PC-3 (cell line): Measurements from ENCODE around the gene ACAD10. TPM values are rescaled to one million over a fixed set of nuclear protein-coding genes. Genes with fewer than 3 reads are reported as not detected.

Source experiments
- ATAC-seq: fragments of 200-7000 bp; cut with Tn5 transposase; 2 replicates; pipeline ENCODE4 v1.9.1; 2020; ENCODE audit warnings: mild to moderate bottlenecking, moderate library complexity
- BruUV-seq: library from RNA; stranded (reverse); fragments of 400-500 nt; replicated peaks from 2 replicates; lab custom pipeline; 2021; lab: Mats Ljungman, UMichigan
- CTCF ChIA-PET: fragments of 300-600 bp; sonication (Branson Sonifier 250); formaldehyde crosslinking; loops from one replicate; lab custom pipeline; 2022; ENCODE audit warnings: antibody characterized with exemption; lab: Charles Lee
- POLR2A ChIA-PET: fragments of 300-600 bp; sonication (Branson Sonifier 250); formaldehyde crosslinking; loops from one replicate; lab custom pipeline; 2022; ENCODE audit warnings: antibody characterized with exemption; ENCODE audit not compliant: unreplicated experiment; lab: Charles Lee
- DNase-seq: peaks from one replicate; pipeline ENCODE4 v3.0.0-alpha.2; 2015
- H2AFZ ChIP-seq: fragments of 300-600 bp; sonication (generic); 2 replicates; pipeline ENCODE4 v1.6.0; 2016; ENCODE audit warnings: antibody characterized with exemption, low read length
- H3F3A ChIP-seq: fragments of 300-600 bp; sonication (generic); one replicate; pipeline ENCODE4 v1.6.0; 2017; ENCODE audit warnings: antibody characterized with exemption, low read length, control low read depth, mild to moderate bottlenecking; ENCODE audit not compliant: unreplicated experiment
- H3K27ac ChIP-seq: fragments of 300-600 bp; sonication (generic); 2 replicates; pipeline ENCODE4 v1.5.1; 2016; ENCODE audit warnings: mild to moderate bottlenecking, low read length
- H3K27me3 ChIP-seq: fragments of 300-600 bp; sonication (generic); 2 replicates; pipeline ENCODE4 v1.6.1; 2016; ENCODE audit warnings: low read length, mixed read lengths
- H3K36me3 ChIP-seq: fragments of 300-600 bp; sonication (generic); 2 replicates; pipeline ENCODE4 v1.6.1; 2016; ENCODE audit warnings: low read depth, mixed run types, low read length, mixed read lengths
- H3K4me1 ChIP-seq: fragments of 300-600 bp; sonication (generic); 2 replicates; pipeline ENCODE4 v1.5.1; 2016; ENCODE audit warnings: low read length; ENCODE audit not compliant: insufficient read depth
- H3K4me2 ChIP-seq: fragments of 300-600 bp; sonication (generic); 2 replicates; pipeline ENCODE4 v1.6.0; 2016; ENCODE audit warnings: low read length
- H3K4me3 ChIP-seq: fragments of 300-600 bp; sonication (generic); 2 replicates; pipeline ENCODE4 v1.5.1; 2016; ENCODE audit warnings: mild to moderate bottlenecking, low read length, mixed read lengths
- H3K79me2 ChIP-seq: fragments of 300-600 bp; sonication (generic); 2 replicates; pipeline ENCODE4 v1.6.1; 2017; ENCODE audit warnings: low read length, mixed read lengths
- H3K9ac ChIP-seq: fragments of 300-600 bp; sonication (generic); 2 replicates; pipeline ENCODE4 v1.6.0; 2016; ENCODE audit warnings: mild to moderate bottlenecking, low read length
- H3K9me2 ChIP-seq: fragments of 300-600 bp; sonication (generic); replicated peaks from 2 replicates; pipeline ENCODE4 v1.6.1; 2016; ENCODE audit warnings: mixed run types, low read length, mixed read lengths
- H3K9me3 ChIP-seq: fragments of 300-600 bp; sonication (generic); 2 replicates; pipeline ENCODE4 v1.6.1; 2016; ENCODE audit warnings: low read length, mixed read lengths
- H4K20me1 ChIP-seq: fragments of 300-600 bp; sonication (generic); 2 replicates; pipeline ENCODE4 v1.6.1; 2016; ENCODE audit warnings: low read length, mixed read lengths
- CTCF ChIP-seq: fragments of 300-600 bp; sonication (generic); conservative IDR thresholded peaks from 2 replicates; pipeline ENCODE4 v1.5.1; 2017; ENCODE audit warnings: antibody characterized with exemption, low read depth, mild to moderate bottlenecking, low read length
- EZH2 ChIP-seq: fragments of 300-600 bp; sonication (generic); IDR thresholded peaks from one replicate; pipeline ENCODE4 v1.6.1; 2017; ENCODE audit warnings: antibody characterized with exemption, mild to moderate bottlenecking, low read length; ENCODE audit not compliant: unreplicated experiment
- EZH2phosphoT487 ChIP-seq: fragments of 300-600 bp; sonication (generic); IDR thresholded peaks from 2 replicates; pipeline ENCODE4 v1.6.1; 2018; ENCODE audit warnings: mild to moderate bottlenecking, antibody characterized with exemption, low read length, borderline replicate concordance
- intact Hi-C: fragments of 100-400 bp; cut with micrococcal nuclease; formaldehyde crosslinking; loops from 2 replicates; pipeline ENCODE4 v1.9.0; 2023
- total RNA-seq: library from RNA; depleted of rRNA; stranded (reverse); fragments of >200 nt; gene quantifications from 2 replicates; pipeline ENCODE4 v1.2.3, GENCODE V29; 2014

The ACAD10 gene
- total RNA-seq, 1 experiment from 2014 or later: 27.4 TPM

GRCh38 chr12:111754671-111755070 is 68.8 kb downstream of the ACAD10 start:
- Histone ChIP-seq H3K4me2 (no peak overlapping the region), H3K27me3 (no peaks in the 10 kb centered on the region), H3K4me1 (no peaks in the 10 kb centered on the region), H3K36me3 (0 out of 2 replicates have a peak, but pooled peaks cover 8% of the 10 kb centered on the region), H3K9me2 (no peaks in the 10 kb centered on the region), H4K20me1 (no peaks in the 10 kb centered on the region), H3K27ac (no peak overlapping the region), H3K79me2 (no peaks in the 10 kb centered on the region), H3F3A (no peaks in the 10 kb centered on the region), H3K9me3 (no peaks in the 10 kb centered on the region), H3K4me3 (no peak overlapping the region), H3K9ac (no peak overlapping the region), H2AFZ (no peak overlapping the region)
- DNase-seq: no peak
- CTCF ChIA-PET: no interaction called here
- BruUV-seq: no TSS peak
- intact Hi-C loops: no loop called here
- ATAC-seq: no peak
- TF ChIP-seq CTCF (no peak), EZH2phosphoT487 (no peak), EZH2 (no peak)
- POLR2A ChIA-PET: no interaction called here

- Histone ChIP-seq H3K4me1 (no peaks in the 10 kb centered on the region), H3K4me2 (no peak overlapping the region), H3K9me3 (no peaks in the 10 kb centered on the region), H3K79me2 (no peaks in the 10 kb centered on the region), H3K9ac (no peak overlapping the region), H3K27ac (no peak overlapping the region), H3K9me2 (no peaks in the 10 kb centered on the region), H3K4me3 (no peak overlapping the region), H4K20me1 (no peaks in the 10 kb centered on the region), H2AFZ (no peak overlapping the region), H3K36me3 (0 out of 2 replicates have a peak, but pooled peaks cover 3% of the 10 kb centered on the region), H3K27me3 (no peaks in the 10 kb centered on the region), H3F3A (no peaks in the 10 kb centered on the region)
- intact Hi-C loops: no loop called here
- ChIA-PET CTCF (no interaction called here), POLR2A (no interaction called here)
- no peak for DNase-seq
- TF ChIP-seq EZH2: no peak
- TF ChIP-seq CTCF: no peak
- no peak for TF ChIP-seq EZH2phosphoT487
- BruUV-seq: no TSS peak
- no peak for ATAC-seq
Measured at GRCh38 chr12:111756196-111756595, 70.3 kb downstream of the ACAD10 start.

- Histone ChIP-seq H3K27ac (no peak overlapping the region), H3K4me1 (no peaks in the 10 kb centered on the region), H3K9me3 (no peaks in the 10 kb centered on the region), H3K79me2 (no peaks in the 10 kb centered on the region), H3K27me3 (no peaks in the 10 kb centered on the region), H3K4me3 (no peak overlapping the region), H3F3A (no peaks in the 10 kb centered on the region), H3K4me2 (no peak overlapping the region), H2AFZ (no peak overlapping the region), H3K36me3 (0 out of 2 replicates have a peak, but pooled peaks cover 3% of the 10 kb centered on the region), H3K9ac (no peak overlapping the region), H4K20me1 (no peaks in the 10 kb centered on the region), H3K9me2 (no peaks in the 10 kb centered on the region)
- ChIA-PET CTCF (no interaction called here), POLR2A (no interaction called here)
- DNase-seq (no peak), ATAC-seq (no peak)
- intact Hi-C loops: no loop called here
- BruUV-seq: no TSS peak
- no peak for TF ChIP-seq EZH2
- TF ChIP-seq CTCF: no peak
- TF ChIP-seq EZH2phosphoT487: no peak
Measured at GRCh38 chr12:111756681-111757080, 70.8 kb downstream of the ACAD10 start.
